ENCODE measurements around the gene KCNK4. TPM values are rescaled to one million over a fixed set of nuclear protein-coding genes. Genes with fewer than 3 reads are reported as not detected.
A peak's percentile ranks its signal among the peaks of the same experiment; 100 is the strongest.

The KCNK4 gene
- total RNA-seq, 2 experiments from 2014 or later: 0.29 TPM; not detected in 1

GRCh38 chr11:64292460-64293254, 1.6 kb downstream of the KCNK4 start:
- H3K9me3 Mint-ChIP-seq (ENCODE audit: low read depth): no peaks in the 10 kb centered on the region
- ATAC-seq (peak; percentile 20), DNase-seq (no peak)
- H3K27ac Mint-ChIP-seq: no peak overlapping the region
- H3K36me3 Mint-ChIP-seq: no peaks in the 10 kb centered on the region
- H3K27me3 Mint-ChIP-seq: peaks cover 63% of the 10 kb centered on the region
- no peak overlapping the region for H3K4me3 Mint-ChIP-seq
- peaks cover 1% of the 10 kb centered on the region for H3K4me1 Mint-ChIP-seq
- CTCF ChIA-PET: interaction anchor here (1.5 to 15.2 kb wide), 2 partner anchors 10 to 88 kb away, joined by 3 to 188 read pairs; partner anchors contain the start of genes CATSPERZ and ESRRA

- no peak for ATAC-seq
- no peak overlapping the region for H3K4me3 Mint-ChIP-seq
- H3K27me3 Mint-ChIP-seq: peaks cover 81% of the 10 kb centered on the region
These were observed 3.7 kb downstream of the KCNK4 start for GRCh38 chr11:64294774-64295173.

GRCh38 chr11:64295760-64296159, 4.7 kb downstream of the KCNK4 start:
- Mint-ChIP-seq H3K9me3 (ENCODE audit: low read depth) (no peaks in the 10 kb centered on the region), H3K27ac (no peak overlapping the region), H3K36me3 (no peaks in the 10 kb centered on the region), H3K4me1 (peaks cover 9% of the 10 kb centered on the region), H3K4me3 (no peak overlapping the region), H3K27me3 (peaks cover 84% of the 10 kb centered on the region)
- DNase-seq (no peak), ATAC-seq (no peak)
- CTCF ChIA-PET: no interaction called here

More at GRCh38 chr11:64294774-64295173, 3.7 kb downstream of the KCNK4 start:
- Mint-ChIP-seq H3K9me3 (ENCODE audit: low read depth) (no peaks in the 10 kb centered on the region), H3K4me1 (peaks cover 3% of the 10 kb centered on the region), H3K27ac (no peak overlapping the region), H3K36me3 (no peaks in the 10 kb centered on the region)
- no peak for DNase-seq
- CTCF ChIA-PET: interaction anchor here (1.5 kb wide), 1 partner anchor 23 kb away, joined by 3 read pairs; no protein-coding TSS in a partner anchor

DNA sequence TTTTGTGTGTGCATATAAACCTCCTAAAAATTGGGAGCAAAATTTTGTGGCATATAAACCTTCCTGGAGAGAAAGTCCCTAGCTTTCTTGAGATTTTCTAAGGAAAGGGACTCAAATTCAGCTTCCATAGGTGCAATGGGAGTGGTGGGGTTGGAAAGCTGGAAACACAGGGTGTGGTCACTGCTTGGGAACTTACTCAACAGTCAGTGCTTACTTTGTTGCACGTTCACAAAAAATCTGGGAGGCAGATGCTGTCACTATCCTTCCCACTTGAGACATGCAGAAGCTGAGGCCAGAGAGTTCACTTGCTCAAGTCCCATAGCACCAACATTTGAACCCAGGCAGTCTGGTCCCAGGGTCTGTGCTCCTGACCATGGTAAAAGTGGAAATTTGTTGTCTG, 5.1 kb downstream of the KCNK4 start:
- CTCF ChIA-PET: interaction anchor here (0.5 to 1.3 kb wide), 3 partner anchors 17 to 1398 kb away, joined by 3 to 4 read pairs (median 3); partner anchors contain the start of gene FERMT3
- ATAC-seq (no peak), DNase-seq (no peak)
- Mint-ChIP-seq H3K36me3 (no peaks in the 10 kb centered on the region), H3K4me3 (no peak overlapping the region), H3K9me3 (ENCODE audit: low read depth) (no peaks in the 10 kb centered on the region), H3K27ac (no peak overlapping the region), H3K4me1 (peaks cover 12% of the 10 kb centered on the region), H3K27me3 (peaks cover 83% of the 10 kb centered on the region)

DNA sequence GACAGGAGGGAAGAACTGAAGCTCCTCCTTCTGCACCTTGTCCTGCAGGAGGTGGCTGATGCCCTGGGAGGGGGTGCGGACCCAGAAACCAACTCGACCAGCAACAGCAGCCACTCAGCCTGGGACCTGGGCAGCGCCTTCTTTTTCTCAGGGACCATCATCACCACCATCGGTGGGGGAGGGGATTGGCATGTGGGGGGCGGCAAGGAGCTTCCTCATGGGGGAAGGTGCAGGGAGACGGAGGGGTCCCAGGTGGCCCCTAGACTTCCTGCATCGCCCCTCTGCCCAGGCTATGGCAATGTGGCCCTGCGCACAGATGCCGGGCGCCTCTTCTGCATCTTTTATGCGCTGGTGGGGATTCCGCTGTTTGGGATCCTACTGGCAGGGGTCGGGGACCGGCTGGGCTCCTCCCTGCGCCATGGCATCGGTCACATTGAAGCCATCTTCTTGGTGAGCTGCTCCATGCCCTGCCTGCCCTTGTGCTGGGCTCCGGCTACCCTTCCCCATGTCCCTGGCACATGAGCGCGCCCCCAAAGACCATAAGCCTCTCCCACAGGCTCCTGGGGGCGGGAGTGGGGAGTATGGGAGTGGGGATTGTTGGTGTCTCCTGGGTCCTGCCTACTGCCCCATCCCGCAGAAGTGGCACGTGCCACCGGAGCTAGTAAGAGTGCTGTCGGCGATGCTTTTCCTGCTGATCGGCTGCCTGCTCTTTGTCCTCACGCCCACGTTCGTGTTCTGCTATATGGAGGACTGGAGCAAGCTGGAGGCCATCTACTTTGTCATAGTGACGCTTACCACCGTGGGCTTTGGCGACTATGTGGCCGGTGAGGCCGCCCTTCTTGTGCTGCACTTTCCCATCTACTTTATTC, 6.0 kb downstream of the KCNK4 start:
- no peaks in the 10 kb centered on the region for H3K36me3 Mint-ChIP-seq

GRCh38 chr11:64297699-64298358, 6.7 kb downstream of the KCNK4 start:
- Mint-ChIP-seq H3K4me3 (no peak overlapping the region), H3K9me3 (ENCODE audit: low read depth) (no peaks in the 10 kb centered on the region), H3K36me3 (no peaks in the 10 kb centered on the region), H3K27me3 (peaks cover 82% of the 10 kb centered on the region), H3K4me1 (peaks cover 15% of the 10 kb centered on the region), H3K27ac (no peak overlapping the region)
- no peak for ATAC-seq
- no peak for DNase-seq
- CTCF ChIA-PET: interaction anchor here (0.9 to 1.4 kb wide), 3 partner anchors 34 to 107 kb away, joined by 3 to 4 read pairs (median 4); partner anchors contain the start of gene PLCB3

More for the DNA sequence above, 6.0 kb downstream of the KCNK4 start:
- Mint-ChIP-seq H3K4me3 (no peak overlapping the region), H3K27me3 (peaks cover 88% of the 10 kb centered on the region), H3K9me3 (ENCODE audit: low read depth) (no peaks in the 10 kb centered on the region), H3K27ac (no peak overlapping the region), H3K4me1 (peaks cover 15% of the 10 kb centered on the region)
- DNase-seq (no peak), ATAC-seq (no peak)
- CTCF ChIA-PET: interaction anchor here (0.5 to 1.4 kb wide), 5 partner anchors 17 to 1399 kb away, joined by 3 to 4 read pairs (median 3); partner anchors contain the start of genes FERMT3 and PLCB3

GRCh38 chr11:64298966-64299846, 8.1 kb downstream of the KCNK4 start:
- Mint-ChIP-seq H3K36me3 (no peaks in the 10 kb centered on the region), H3K4me1 (peaks cover 23% of the 10 kb centered on the region), H3K4me3 (no peak overlapping the region), H3K27me3 (peaks cover 68% of the 10 kb centered on the region), H3K9me3 (ENCODE audit: low read depth) (no peaks in the 10 kb centered on the region), H3K27ac (no peak overlapping the region)
- CTCF ChIA-PET: interaction anchor here (0.6 to 1.2 kb wide), 4 partner anchors 31 to 125 kb away, joined by 3 to 4 read pairs (median 3); no protein-coding TSS in a partner anchor
- no peak for ATAC-seq
- DNase-seq: no peak

DNA sequence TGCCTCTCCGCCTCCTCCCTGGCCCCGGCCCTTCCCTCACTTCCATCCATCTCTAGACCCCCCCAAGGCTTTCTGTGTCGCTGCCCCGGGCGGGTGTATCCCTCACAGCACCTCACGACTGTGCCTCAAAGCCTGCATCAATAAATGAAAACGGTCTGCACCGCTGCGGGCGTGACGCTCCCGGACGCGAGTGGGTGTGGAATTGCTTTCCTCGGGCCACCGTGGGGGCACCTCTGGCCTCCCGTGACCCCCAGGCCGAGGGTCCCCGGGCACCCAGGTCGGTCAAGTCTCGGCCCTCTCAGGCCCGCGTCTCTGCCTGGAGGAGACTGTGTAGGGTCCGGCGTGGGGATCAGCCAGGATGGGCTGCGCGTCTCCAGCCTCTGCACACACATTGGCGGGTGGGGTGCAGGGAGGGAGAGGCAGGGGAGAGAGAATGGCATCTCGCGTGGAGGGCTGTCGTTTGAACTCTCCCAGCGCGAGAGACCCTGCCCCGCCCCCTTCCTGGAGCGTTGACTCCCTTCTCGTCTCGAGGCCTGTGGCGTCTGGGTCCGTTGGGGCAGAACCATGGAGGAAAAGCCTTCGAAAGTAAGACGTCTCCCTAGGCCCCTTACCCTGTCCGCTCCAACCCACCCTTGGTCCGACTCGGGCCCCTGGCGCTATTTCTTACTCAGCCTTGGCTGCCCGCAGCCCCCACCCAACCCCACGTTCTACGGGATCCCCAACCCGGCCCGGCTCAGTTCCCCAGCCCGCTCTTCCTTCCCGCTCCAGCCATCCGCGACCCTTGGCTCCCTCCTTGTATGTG, 8.9 kb downstream of the KCNK4 start, which contains the start of gene CATSPERZ:
TSS of gene CATSPERZ (plus strand) at position 512 of the 802 bp plus-strand sequence. CDS start at position 565, 53 bp downstream.
- peaks cover 63% of the 10 kb centered on the region for H3K27me3 Mint-ChIP-seq
- no peaks in the 10 kb centered on the region for H3K9me3 Mint-ChIP-seq (ENCODE audit: low read depth)
- CTCF ChIA-PET: interaction anchor here (0.8 to 7.2 kb wide), 20 partner anchors 13 to 300 kb away, joined by 3 to 188 read pairs (median 8); partner anchors contain the start of genes BAD, CCDC88B, FERMT3 and FKBP2
- H3K4me1 Mint-ChIP-seq: peaks cover 25% of the 10 kb centered on the region
- DNase-seq (no peak), ATAC-seq (no peak)
- H3K27ac Mint-ChIP-seq: no peak within 1 kb of the TSS
- H3K36me3 Mint-ChIP-seq: no peaks in the 10 kb centered on the region
- peak within 1 kb of the TSS; percentile 47 for H3K4me3 Mint-ChIP-seq

- H3K4me1 Mint-ChIP-seq: peaks cover 41% of the 10 kb centered on the region
- CTCF ChIA-PET: interaction anchor here (0.7 to 7.2 kb wide), 23 partner anchors 14 to 1627 kb away, joined by 3 to 188 read pairs (median 6); partner anchors contain the start of genes BAD, CCDC88B, FERMT3 and FKBP2
- peak overlapping the region; percentile 98 for H3K27ac Mint-ChIP-seq
- no peak for ATAC-seq
- no peaks in the 10 kb centered on the region for H3K9me3 Mint-ChIP-seq (ENCODE audit: low read depth)
- DNase-seq: peak; percentile 45
- peaks cover 5% of the 10 kb centered on the region for H3K36me3 Mint-ChIP-seq
- H3K27me3 Mint-ChIP-seq: peaks cover 29% of the 10 kb centered on the region
- peak overlapping the region; percentile 86 for H3K4me3 Mint-ChIP-seq
These were observed 12.3 kb downstream of the KCNK4 start for GRCh38 chr11:64303109-64304031.

- Mint-ChIP-seq H3K36me3 (peaks cover 5% of the 10 kb centered on the region), H3K4me1 (peaks cover 41% of the 10 kb centered on the region), H3K4me3 (peak overlapping the region; percentile 86), H3K27me3 (peaks cover 23% of the 10 kb centered on the region), H3K9me3 (ENCODE audit: low read depth) (no peaks in the 10 kb centered on the region), H3K27ac (peak overlapping the region; percentile 98)
- ATAC-seq (no peak), DNase-seq (no peak)
- CTCF ChIA-PET: interaction anchor here (1.0 to 7.2 kb wide), 22 partner anchors 10 to 303 kb away, joined by 3 to 188 read pairs (median 6); partner anchors contain the start of genes BAD, CCDC88B, FERMT3 and FKBP2
These were observed 12.9 kb downstream of the KCNK4 start for GRCh38 chr11:64304032-64304315.
